ENCODE results near the gene RMND5B. TPM values are rescaled to one million over a fixed set of nuclear protein-coding genes. Genes with fewer than 3 reads are reported as not detected.

RMND5B gene
- total RNA-seq, 2 experiments from 2014 or later: 12.0 to 13.8 TPM

- ChIA-PET POLR2A (interaction anchor here (2.1 kb wide), 1 partner anchor 15 kb away, joined by 5 read pairs; no protein-coding TSS in a partner anchor), CTCF (no interaction called here)
- intact Hi-C loops (cut with DNase I, micrococcal nuclease): no loop called here
- no peak for DNase-seq
- H3K9me3 ChIP-seq (ENCODE audit: control insufficient read depth in 1 of 2, insufficient read depth in 1 of 2, low read length in 2 of 2): no peaks in the 10 kb centered on the region
- no peak for TF ChIP-seq CTCF (IDR thresholded peaks at IDR 0.05)
- H3K4me3 Mint-ChIP-seq: no peak overlapping the region
- H3K4me1 ChIP-seq (ENCODE audit: insufficient read depth, low read length): peaks cover 8% of the 10 kb centered on the region
- no peaks in the 10 kb centered on the region for H3K27me3 Mint-ChIP-seq
- H3K36me3 ChIP-seq (ENCODE audit: insufficient read depth, low read length): no peaks in the 10 kb centered on the region
- no peak overlapping the region for H3K27ac ChIP-seq (ENCODE audit: low read depth in 1 of 2, low read length in 2 of 2)
- no peaks in the 10 kb centered on the region for H3K36me3 Mint-ChIP-seq (ENCODE audit: low read depth)
- ATAC-seq (ENCODE audit: poor library complexity): no peak
- no peaks in the 10 kb centered on the region for H3K27me3 ChIP-seq (ENCODE audit: control insufficient read depth in 1 of 2, insufficient read depth in 2 of 2, low read length in 2 of 2)
- no peaks in the 10 kb centered on the region for H3K9me3 Mint-ChIP-seq
- peaks cover 18% of the 10 kb centered on the region for H3K4me1 Mint-ChIP-seq (ENCODE audit: low read depth)
- H3K27ac Mint-ChIP-seq: no peak overlapping the region
- no peak overlapping the region for H3K4me3 ChIP-seq (ENCODE audit: low read length)
Observed at GRCh38 chr5:178106086-178106485, 24.7 kb upstream of the RMND5B start.

- Mint-ChIP-seq H3K36me3 (ENCODE audit: low read depth) (no peaks in the 10 kb centered on the region), H3K9me3 (no peaks in the 10 kb centered on the region), H3K4me3 (no peak overlapping the region), H3K27me3 (no peaks in the 10 kb centered on the region), H3K4me1 (ENCODE audit: low read depth) (peaks cover 18% of the 10 kb centered on the region), H3K27ac (no peak overlapping the region)
- no peaks in the 10 kb centered on the region for H3K9me3 ChIP-seq (ENCODE audit: control insufficient read depth in 1 of 2, insufficient read depth in 1 of 2, low read length in 2 of 2)
- H3K27ac ChIP-seq (ENCODE audit: low read depth in 1 of 2, low read length in 2 of 2): no peak overlapping the region
- H3K4me3 ChIP-seq (ENCODE audit: low read length): no peak overlapping the region
- no peak for TF ChIP-seq CTCF (IDR thresholded peaks at IDR 0.05)
- DNase-seq (no peak), ATAC-seq (ENCODE audit: poor library complexity) (no peak)
- H3K36me3 ChIP-seq (ENCODE audit: insufficient read depth, low read length): no peaks in the 10 kb centered on the region
- peaks cover 8% of the 10 kb centered on the region for H3K4me1 ChIP-seq (ENCODE audit: insufficient read depth, low read length)
- ChIA-PET POLR2A (interaction anchor here (2.1 kb wide), 1 partner anchor 14 kb away, joined by 5 read pairs; no protein-coding TSS in a partner anchor), CTCF (no interaction called here)
- H3K27me3 ChIP-seq (ENCODE audit: control insufficient read depth in 1 of 2, insufficient read depth in 2 of 2, low read length in 2 of 2): no peaks in the 10 kb centered on the region
- intact Hi-C loops (cut with DNase I, micrococcal nuclease): no loop called here
Observed at GRCh38 chr5:178106556-178107239, 24.1 kb upstream of the RMND5B start.

- Histone ChIP-seq H3K4me1 (ENCODE audit: insufficient read depth, low read length) (peaks cover 9% of the 10 kb centered on the region), H3K27me3 (ENCODE audit: control insufficient read depth in 1 of 2, insufficient read depth in 2 of 2, low read length in 2 of 2) (no peaks in the 10 kb centered on the region), H3K27ac (ENCODE audit: low read depth in 1 of 2, low read length in 2 of 2) (no peak overlapping the region), H3K4me3 (ENCODE audit: low read length) (no peak overlapping the region), H3K36me3 (ENCODE audit: insufficient read depth, low read length) (no peaks in the 10 kb centered on the region), H3K9me3 (ENCODE audit: control insufficient read depth in 1 of 2, insufficient read depth in 1 of 2, low read length in 2 of 2) (no peaks in the 10 kb centered on the region)
- no peaks in the 10 kb centered on the region for H3K36me3 Mint-ChIP-seq (ENCODE audit: low read depth)
- no peaks in the 10 kb centered on the region for H3K9me3 Mint-ChIP-seq
- CTCF ChIA-PET: no interaction called here
- ATAC-seq (ENCODE audit: poor library complexity) (no peak), DNase-seq (no peak)
- no peak overlapping the region for H3K4me3 Mint-ChIP-seq
- TF ChIP-seq CTCF (IDR thresholded peaks at IDR 0.05): no peak
- no peak overlapping the region for H3K27ac Mint-ChIP-seq
- POLR2A ChIA-PET: interaction anchor here (2.1 kb wide), 1 partner anchor 13 kb away, joined by 5 read pairs; no protein-coding TSS in a partner anchor
- intact Hi-C loops (cut with DNase I, micrococcal nuclease): no loop called here
- H3K27me3 Mint-ChIP-seq: no peaks in the 10 kb centered on the region
- peaks cover 21% of the 10 kb centered on the region for H3K4me1 Mint-ChIP-seq (ENCODE audit: low read depth)
Observed at GRCh38 chr5:178107756-178108310, 23.0 kb upstream of the RMND5B start.

All from CD4-positive, alpha-beta T cell (primary cell).